ENCODE measurements around the gene UBE2H. TPM values are rescaled to one million over a fixed set of nuclear protein-coding genes. Genes with fewer than 3 reads are reported as not detected.
"Not testable (repeated sequence)": the region's sequence is repeated elsewhere in the genome, so short reads cannot be mapped to it uniquely, and the experiment has no call there.

The UBE2H gene
- total RNA-seq, 2 experiments from 2014 or later = 52.1 to 52.5 TPM

GRCh38 chr7:129835569-129835968 lies 117.2 kb downstream of the UBE2H start:
- H3K27ac Mint-ChIP-seq = no peak overlapping the region
- Histone ChIP-seq H3K36me3 (ENCODE audit: insufficient read depth, low read length) (peaks cover 54% of the 10 kb centered on the region), H3K27me3 (ENCODE audit: control insufficient read depth in 1 of 2, insufficient read depth in 2 of 2, low read length in 2 of 2) (no peaks in the 10 kb centered on the region), H3K4me1 (ENCODE audit: insufficient read depth, low read length) (no peaks in the 10 kb centered on the region), H3K9me3 (ENCODE audit: control insufficient read depth in 1 of 2, insufficient read depth in 1 of 2, low read length in 2 of 2) (no peaks in the 10 kb centered on the region), H3K27ac (ENCODE audit: low read depth in 1 of 2, low read length in 2 of 2) (no peak overlapping the region), H3K4me3 (ENCODE audit: low read length) (no peak overlapping the region)
- ATAC-seq (ENCODE audit: poor library complexity) (no peak), DNase-seq (no peak)
- H3K36me3 Mint-ChIP-seq (ENCODE audit: low read depth) = peaks cover 62% of the 10 kb centered on the region
- H3K4me1 Mint-ChIP-seq (ENCODE audit: low read depth) = peaks cover 1% of the 10 kb centered on the region
- POLR2A ChIA-PET = no interaction called here
- CTCF ChIA-PET = no interaction called here
- no peaks in the 10 kb centered on the region for H3K27me3 Mint-ChIP-seq
- H3K9me3 Mint-ChIP-seq = no peaks in the 10 kb centered on the region
- no peak for TF ChIP-seq CTCF (IDR thresholded peaks at IDR 0.05)
- no peak overlapping the region for H3K4me3 Mint-ChIP-seq
- intact Hi-C loops (cut with DNase I, micrococcal nuclease) = no loop called here

- H3K9me3 Mint-ChIP-seq; H3K4me3 Mint-ChIP-seq; DNase-seq; CTCF ChIA-PET; POLR2A ChIA-PET; H3K27me3 ChIP-seq (ENCODE audit: control insufficient read depth in 1 of 2, insufficient read depth in 2 of 2, low read length in 2 of 2); H3K27me3 Mint-ChIP-seq; H3K4me3 ChIP-seq (ENCODE audit: low read length); intact Hi-C loops (cut with DNase I, micrococcal nuclease); H3K27ac ChIP-seq (ENCODE audit: low read depth in 1 of 2, low read length in 2 of 2); ATAC-seq (ENCODE audit: poor library complexity); H3K9me3 ChIP-seq (ENCODE audit: control insufficient read depth in 1 of 2, insufficient read depth in 1 of 2, low read length in 2 of 2); H3K27ac Mint-ChIP-seq: not testable (repeated sequence)
- H3K36me3 Mint-ChIP-seq (ENCODE audit: low read depth) = peaks cover 54% of the 10 kb centered on the region
- H3K4me1 Mint-ChIP-seq (ENCODE audit: low read depth) = peaks cover 15% of the 10 kb centered on the region
- Histone ChIP-seq H3K36me3 (ENCODE audit: insufficient read depth, low read length) (peaks cover 47% of the 10 kb centered on the region), H3K4me1 (ENCODE audit: insufficient read depth, low read length) (peaks cover 12% of the 10 kb centered on the region)
Observed at GRCh38 chr7:129833353-129833752, 119.4 kb downstream of the UBE2H start.

GRCh38 chr7:129832701-129833227 lies 120.0 kb downstream of the UBE2H start:
- Mint-ChIP-seq H3K9me3 (no peaks in the 10 kb centered on the region), H3K4me3 (no peak overlapping the region), H3K36me3 (ENCODE audit: low read depth) (peaks cover 48% of the 10 kb centered on the region), H3K27me3 (no peaks in the 10 kb centered on the region), H3K27ac (no peak overlapping the region), H3K4me1 (ENCODE audit: low read depth) (peaks cover 15% of the 10 kb centered on the region)
- H3K36me3 ChIP-seq (ENCODE audit: insufficient read depth, low read length) = peaks cover 41% of the 10 kb centered on the region
- peaks cover 12% of the 10 kb centered on the region for H3K4me1 ChIP-seq (ENCODE audit: insufficient read depth, low read length)
- CTCF ChIA-PET = no interaction called here
- H3K9me3 ChIP-seq (ENCODE audit: control insufficient read depth in 1 of 2, insufficient read depth in 1 of 2, low read length in 2 of 2) = no peaks in the 10 kb centered on the region
- no peak overlapping the region for H3K4me3 ChIP-seq (ENCODE audit: low read length)
- DNase-seq (no peak), ATAC-seq (ENCODE audit: poor library complexity) (no peak)
- H3K27me3 ChIP-seq (ENCODE audit: control insufficient read depth in 1 of 2, insufficient read depth in 2 of 2, low read length in 2 of 2) = no peaks in the 10 kb centered on the region
- TF ChIP-seq CTCF (IDR thresholded peaks at IDR 0.05) = no peak
- POLR2A ChIA-PET = no interaction called here
- H3K27ac ChIP-seq (ENCODE audit: low read depth in 1 of 2, low read length in 2 of 2) = no peak overlapping the region
- intact Hi-C loops (cut with DNase I, micrococcal nuclease) = no loop called here

GRCh38 chr7:129832282-129832681 lies 120.5 kb downstream of the UBE2H start:
- H3K36me3 Mint-ChIP-seq (ENCODE audit: low read depth) = peaks cover 43% of the 10 kb centered on the region
- no peaks in the 10 kb centered on the region for H3K9me3 Mint-ChIP-seq
- Histone ChIP-seq H3K27ac (ENCODE audit: low read depth in 1 of 2, low read length in 2 of 2) (no peak overlapping the region), H3K27me3 (ENCODE audit: control insufficient read depth in 1 of 2, insufficient read depth in 2 of 2, low read length in 2 of 2) (no peaks in the 10 kb centered on the region), H3K4me1 (ENCODE audit: insufficient read depth, low read length) (peaks cover 12% of the 10 kb centered on the region), H3K4me3 (ENCODE audit: low read length) (no peak overlapping the region), H3K36me3 (ENCODE audit: insufficient read depth, low read length) (peaks cover 38% of the 10 kb centered on the region), H3K9me3 (ENCODE audit: control insufficient read depth in 1 of 2, insufficient read depth in 1 of 2, low read length in 2 of 2) (no peaks in the 10 kb centered on the region)
- DNase-seq (no peak), ATAC-seq (ENCODE audit: poor library complexity) (no peak)
- no peaks in the 10 kb centered on the region for H3K27me3 Mint-ChIP-seq
- H3K4me1 Mint-ChIP-seq (ENCODE audit: low read depth) = peaks cover 15% of the 10 kb centered on the region
- TF ChIP-seq CTCF (IDR thresholded peaks at IDR 0.05) = no peak
- ChIA-PET POLR2A (no interaction called here), CTCF (no interaction called here)
- intact Hi-C loops (cut with DNase I, micrococcal nuclease) = no loop called here
- H3K4me3 Mint-ChIP-seq = no peak overlapping the region
- no peak overlapping the region for H3K27ac Mint-ChIP-seq

All from CD4-positive, alpha-beta T cell (primary cell).